Effector CD8-positive, alpha-beta T cell (primary cell): Measurements from ENCODE around the gene ZNF560.

Source experiments
- DNase-seq: peaks from one replicate; lab custom pipeline; 2025; lab: John Stamatoyannopoulos, UW

The ZNF560 gene

GRCh38 chr19:9435279-9436268, 62.8 kb downstream of the ZNF560 start, which contains the start of gene ZNF266:
Gene ZNF266, minus strand, starts transcription at chr19:9435573. Its CDS starts 15,484 bp downstream, at chr19:9420089.
- peak; percentile 85 for DNase-seq

GRCh38 chr19:9431475-9431874, 66.9 kb downstream of the ZNF560 start:
- DNase-seq, result peak; percentile 15

DNA sequence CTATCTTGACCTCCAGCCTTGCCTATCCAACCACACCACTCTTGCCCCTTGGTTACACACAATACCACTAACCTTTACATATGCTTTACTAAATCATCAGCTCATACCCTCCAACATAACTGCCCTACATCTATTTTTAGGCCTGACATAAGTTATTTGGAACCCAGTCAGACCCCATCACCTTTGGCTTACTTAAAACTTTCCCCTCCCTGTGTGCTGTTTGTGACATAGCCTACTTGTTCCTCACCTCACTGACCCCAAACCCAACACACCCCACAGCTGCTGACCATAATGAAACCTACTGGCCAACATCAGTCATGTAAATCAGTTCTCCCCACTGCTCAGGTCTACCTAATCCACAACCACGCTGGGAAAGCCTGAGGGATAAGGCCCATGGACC, 68.0 kb downstream of the ZNF560 start:
- no peak for DNase-seq

GRCh38 chr19:9427941-9428340, 70.5 kb downstream of the ZNF560 start:
- no peak for DNase-seq
